SK-N-SH treated with all-trans-retinoic acid at 6 μM for 48 hours (cell line): ENCODE data around the gene TTC33.

ENCODE experiments used
- ATAC-seq: fragments of 200-7000 bp; cut with Tn5 transposase; 3 replicates; pipeline ENCODE4 v1.9.1; 2020; ENCODE audit warnings: mild to moderate bottlenecking, moderate library complexity
- ARNTL ChIP-seq: fragments of 450-650 bp; formaldehyde crosslinking; IDR thresholded peaks from 2 replicates; pipeline ENCODE4 v1.5.0; 2020; ENCODE audit warnings: low read depth, mild to moderate bottlenecking, moderate library complexity, borderline replicate concordance
- CREB5 ChIP-seq: fragments of 250-450 bp; sonication (Bioruptor Pico); IDR thresholded peaks from 2 replicates; pipeline ENCODE4 v1.5.1; 2020; ENCODE audit warnings: low read depth, mild to moderate bottlenecking, moderate library complexity
- CSRNP3 ChIP-seq: fragments of 250-450 bp; sonication (Bioruptor Pico); IDR thresholded peaks from 2 replicates; pipeline ENCODE4 v1.5.1; 2021; ENCODE audit warnings: mild to moderate bottlenecking, moderate library complexity
- ESRRG ChIP-seq: fragments of 250-450 bp; sonication (Bioruptor Pico); IDR thresholded peaks from 2 replicates; pipeline ENCODE4 v1.6.1; 2021; ENCODE audit warnings: mild to moderate bottlenecking
- GLIS3 ChIP-seq: fragments of 250-450 bp; sonication (Bioruptor Pico); IDR thresholded peaks from 2 replicates; pipeline ENCODE4 v1.5.0; 2020; ENCODE audit warnings: mild to moderate bottlenecking, moderate library complexity
- ISL1 ChIP-seq: fragments of 250-450 bp; sonication (Bioruptor Pico); IDR thresholded peaks from 2 replicates; pipeline ENCODE4 v2.1.2; 2022; ENCODE audit warnings: mild to moderate bottlenecking, moderate library complexity
- PATZ1 ChIP-seq: fragments of 250-450 bp; sonication (Bioruptor Pico); IDR thresholded peaks from 2 replicates; pipeline ENCODE4 v1.8.0; 2020; ENCODE audit warnings: mild to moderate bottlenecking, moderate library complexity, borderline replicate concordance
- POU6F1 ChIP-seq: fragments of 250-450 bp; sonication (Bioruptor Pico); IDR thresholded peaks from 2 replicates; pipeline ENCODE4 v1.8.0; 2021; ENCODE audit warnings: low read depth, mild to moderate bottlenecking, moderate library complexity, borderline replicate concordance
- PPARA ChIP-seq: fragments of 250-450 bp; sonication (Bioruptor Pico); IDR thresholded peaks from 2 replicates; pipeline ENCODE4 v1.5.0; 2020; ENCODE audit warnings: mild to moderate bottlenecking, borderline replicate concordance
- RARB ChIP-seq: fragments of 250-450 bp; sonication (Bioruptor Pico); IDR thresholded peaks from 2 replicates; pipeline ENCODE4 v1.8.0; 2021; ENCODE audit warnings: mild to moderate bottlenecking, moderate library complexity
- SNAI2 ChIP-seq: fragments of 250-450 bp; sonication (Bioruptor Pico); IDR thresholded peaks from 2 replicates; pipeline ENCODE4 v1.5.0; 2020; ENCODE audit warnings: mild to moderate bottlenecking, moderate library complexity
- TCF4 ChIP-seq: fragments of 250-450 bp; sonication (Bioruptor Pico); IDR thresholded peaks from 2 replicates; pipeline ENCODE4 v1.8.0; 2021; ENCODE audit warnings: mild to moderate bottlenecking, moderate library complexity, borderline replicate concordance
- TOX ChIP-seq: fragments of 250-450 bp; sonication (Bioruptor Pico); IDR thresholded peaks from 2 replicates; pipeline ENCODE4 v1.8.0; 2021; ENCODE audit warnings: mild to moderate bottlenecking, moderate library complexity, borderline replicate concordance
- TSHZ2 ChIP-seq: fragments of 250-450 bp; sonication (Bioruptor Pico); IDR thresholded peaks from 2 replicates; pipeline ENCODE4 v1.5.0; 2020; ENCODE audit warnings: mild to moderate bottlenecking, moderate library complexity
- ZC3H10 ChIP-seq: fragments of 250-450 bp; sonication (Bioruptor Pico); IDR thresholded peaks from 2 replicates; pipeline ENCODE4 v1.5.1; 2021; ENCODE audit warnings: mild to moderate bottlenecking, moderate library complexity
- ZFP30 ChIP-seq: fragments of 450-650 bp; formaldehyde crosslinking; IDR thresholded peaks from 2 replicates; pipeline ENCODE4 v1.5.0; 2022; ENCODE audit warnings: mild to moderate bottlenecking, moderate library complexity
- ZNF70 ChIP-seq: fragments of 450-650 bp; formaldehyde crosslinking; IDR thresholded peaks from 2 replicates; pipeline ENCODE4 v1.5.0; 2020; ENCODE audit warnings: mild to moderate bottlenecking, moderate library complexity
- ZNF8 ChIP-seq: fragments of 450-650 bp; formaldehyde crosslinking; IDR thresholded peaks from 2 replicates; pipeline ENCODE4 v1.5.0; 2020; ENCODE audit warnings: mild to moderate bottlenecking, moderate library complexity

The TTC33 gene

GRCh38 chr5:40754381-40755092 is 1.2 kb downstream of the TTC33 start:
- ATAC-seq: peak; percentile 4; the same call in 2 of the 3 replicates
- TF ChIP-seq POU6F1 (CRISPR knock-in tag) (no peak), TCF4 (CRISPR knock-in tag) (no peak), ARNTL (CRISPR knock-in tag) (no peak), GLIS3 (CRISPR knock-in tag) (no peak), ZNF8 (CRISPR knock-in tag) (no peak), PATZ1 (CRISPR knock-in tag) (no peak), CREB5 (CRISPR knock-in tag) (no peak), ZFP30 (CRISPR knock-in tag) (no peak), ZNF70 (CRISPR knock-in tag) (no peak), TSHZ2 (no peak)

- no peak for TF ChIP-seq PPARA
- TF ChIP-seq RARB (CRISPR knock-in tag): no peak
- no peak for TF ChIP-seq ZC3H10 (CRISPR knock-in tag)
- TF ChIP-seq ARNTL (CRISPR knock-in tag): no peak
- TF ChIP-seq TSHZ2: no peak
- TF ChIP-seq ESRRG: no peak
- TF ChIP-seq GLIS3 (CRISPR knock-in tag): no peak
- TF ChIP-seq TOX (CRISPR knock-in tag): no peak
- no peak for TF ChIP-seq ZNF70 (CRISPR knock-in tag)
- no peak for TF ChIP-seq PATZ1 (CRISPR knock-in tag)
- no peak for ATAC-seq
These were observed 9.1 kb downstream of the TTC33 start for GRCh38 chr5:40746703-40747102.

GRCh38 chr5:40743771-40744170 is 12.0 kb downstream of the TTC33 start:
- ATAC-seq: no peak
- no peak for TF ChIP-seq ISL1
- no peak for TF ChIP-seq SNAI2 (CRISPR knock-in tag)
- TF ChIP-seq TOX (CRISPR knock-in tag): no peak
- no peak for TF ChIP-seq ZNF70 (CRISPR knock-in tag)
- TF ChIP-seq CSRNP3 (CRISPR knock-in tag): no peak
- TF ChIP-seq CREB5 (CRISPR knock-in tag): no peak
- no peak for TF ChIP-seq ZC3H10 (CRISPR knock-in tag)
- TF ChIP-seq PATZ1 (CRISPR knock-in tag): no peak
